ENCODE data around the gene TTC24.
"Not testable (repeated sequence)": the region's sequence is repeated elsewhere in the genome, so short reads cannot be mapped to it uniquely, and the experiment has no call there.

The TTC24 gene

GRCh38 chr1:156601122-156601830 is 21.8 kb downstream of the TTC24 start, which contains the start of gene GPATCH4:
GPATCH4 (minus strand) TSS chr1:156601479.
- peak within 1 kb of the TSS; percentile 56 for H3K4me3 ChIP-seq (ENCODE audit: insufficient read depth, low read length, poor library complexity, severe bottlenecking)
- H3K79me2 ChIP-seq (ENCODE audit: insufficient read depth, low read length), result peaks cover 32% of the 10 kb centered on the region
- H4K20me1 ChIP-seq (ENCODE audit: low read depth, low read length), result no peaks in the 10 kb centered on the region
- H2AFZ ChIP-seq (ENCODE audit: low read depth, low read length, severe bottlenecking), result peak within 1 kb of the TSS; percentile 94
- H3K9me3 ChIP-seq (ENCODE audit: insufficient read depth, low read length), result no peaks in the 10 kb centered on the region
- peaks cover 27% of the 10 kb centered on the region for H3F3A ChIP-seq (ENCODE audit: insufficient read depth)
- no peaks in the 10 kb centered on the region for H3K9me2 ChIP-seq (replicated peaks; ENCODE audit: insufficient read depth, low read length)
- H3K27ac ChIP-seq (ENCODE audit: low read depth, low read length), result peak within 1 kb of the TSS; percentile 73
- TF ChIP-seq CTCF (IDR thresholded peaks at IDR 0.05; ENCODE audit: insufficient read depth, low read length, poor library complexity, severe bottlenecking), result no peak
- no peak for TF ChIP-seq EZH2phosphoT487 (conservative IDR thresholded peaks at IDR 0.05; ENCODE audit: low read length)
- H3K9ac ChIP-seq (ENCODE audit: low read length), result peak within 1 kb of the TSS; percentile 79
- H3K36me3 ChIP-seq (ENCODE audit: low read length), result no peaks in the 10 kb centered on the region
- H3K27me3 ChIP-seq (ENCODE audit: low read length), result no peaks in the 10 kb centered on the region
- peak within 1 kb of the TSS; percentile 79 for H3K4me2 ChIP-seq (ENCODE audit: low read depth, low read length, poor library complexity, severe bottlenecking)

DNA sequence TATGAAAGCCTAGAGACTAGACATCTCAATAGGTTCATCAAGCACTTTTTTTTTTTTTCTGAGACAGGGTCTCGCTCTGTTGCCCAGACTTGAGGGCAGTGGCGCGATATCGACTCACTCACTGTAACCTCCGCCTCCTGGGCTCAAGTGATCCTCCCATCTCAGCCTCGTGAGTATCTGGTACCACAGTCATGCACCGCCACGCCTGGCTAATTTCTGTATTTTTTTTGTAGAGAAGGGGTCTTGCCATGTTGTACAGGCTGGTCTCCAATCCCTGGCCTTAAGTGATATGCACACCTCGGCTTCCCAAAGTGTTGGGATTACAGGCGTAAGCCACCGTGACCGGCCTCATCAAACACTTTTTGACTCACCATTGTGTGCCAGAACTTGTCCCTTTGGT is 22.4 kb downstream of the TTC24 start:
- peaks cover 27% of the 10 kb centered on the region for H3F3A ChIP-seq (ENCODE audit: insufficient read depth)
- peaks cover 32% of the 10 kb centered on the region for H3K79me2 ChIP-seq (ENCODE audit: insufficient read depth, low read length)
- H3K4me3 ChIP-seq (ENCODE audit: insufficient read depth, low read length, poor library complexity, severe bottlenecking), result peak overlapping the region; percentile 56
- peak overlapping the region; percentile 79 for H3K4me2 ChIP-seq (ENCODE audit: low read depth, low read length, poor library complexity, severe bottlenecking)
- peak overlapping the region; percentile 94 for H2AFZ ChIP-seq (ENCODE audit: low read depth, low read length, severe bottlenecking)
- H3K9me2 ChIP-seq (replicated peaks; ENCODE audit: insufficient read depth, low read length), result no peaks in the 10 kb centered on the region
- H3K9me3 ChIP-seq (ENCODE audit: insufficient read depth, low read length), result no peaks in the 10 kb centered on the region
- H3K36me3 ChIP-seq (ENCODE audit: low read length), result no peaks in the 10 kb centered on the region
- H3K27ac ChIP-seq (ENCODE audit: low read depth, low read length), result peak overlapping the region; percentile 73
- TF ChIP-seq CTCF (IDR thresholded peaks at IDR 0.05; ENCODE audit: insufficient read depth, low read length, poor library complexity, severe bottlenecking) (no peak), EZH2phosphoT487 (conservative IDR thresholded peaks at IDR 0.05; ENCODE audit: low read length) (no peak)
- H4K20me1 ChIP-seq (ENCODE audit: low read depth, low read length), result no peaks in the 10 kb centered on the region
- no peaks in the 10 kb centered on the region for H3K27me3 ChIP-seq (ENCODE audit: low read length)
- peak overlapping the region; percentile 79 for H3K9ac ChIP-seq (ENCODE audit: low read length)

GRCh38 chr1:156602557-156602993 is 23.1 kb downstream of the TTC24 start:
- Histone ChIP-seq H3K9ac (ENCODE audit: low read length) (no peak overlapping the region), H3K9me3 (ENCODE audit: insufficient read depth, low read length) (no peaks in the 10 kb centered on the region), H3F3A (ENCODE audit: insufficient read depth) (peaks cover 27% of the 10 kb centered on the region), H3K27me3 (ENCODE audit: low read length) (no peaks in the 10 kb centered on the region), H3K79me2 (ENCODE audit: insufficient read depth, low read length) (peaks cover 32% of the 10 kb centered on the region), H4K20me1 (ENCODE audit: low read depth, low read length) (no peaks in the 10 kb centered on the region), H2AFZ (ENCODE audit: low read depth, low read length, severe bottlenecking) (no peak overlapping the region), H3K36me3 (ENCODE audit: low read length) (no peaks in the 10 kb centered on the region), H3K4me3 (ENCODE audit: insufficient read depth, low read length, poor library complexity, severe bottlenecking) (no peak overlapping the region), H3K4me2 (ENCODE audit: low read depth, low read length, poor library complexity, severe bottlenecking) (peak overlapping the region; percentile 79), H3K27ac (ENCODE audit: low read depth, low read length) (no peak overlapping the region), H3K9me2 (replicated peaks; ENCODE audit: insufficient read depth, low read length) (no peaks in the 10 kb centered on the region)
- TF ChIP-seq CTCF (IDR thresholded peaks at IDR 0.05; ENCODE audit: insufficient read depth, low read length, poor library complexity, severe bottlenecking) (peak; percentile 46), EZH2phosphoT487 (conservative IDR thresholded peaks at IDR 0.05; ENCODE audit: low read length) (no peak)

DNA sequence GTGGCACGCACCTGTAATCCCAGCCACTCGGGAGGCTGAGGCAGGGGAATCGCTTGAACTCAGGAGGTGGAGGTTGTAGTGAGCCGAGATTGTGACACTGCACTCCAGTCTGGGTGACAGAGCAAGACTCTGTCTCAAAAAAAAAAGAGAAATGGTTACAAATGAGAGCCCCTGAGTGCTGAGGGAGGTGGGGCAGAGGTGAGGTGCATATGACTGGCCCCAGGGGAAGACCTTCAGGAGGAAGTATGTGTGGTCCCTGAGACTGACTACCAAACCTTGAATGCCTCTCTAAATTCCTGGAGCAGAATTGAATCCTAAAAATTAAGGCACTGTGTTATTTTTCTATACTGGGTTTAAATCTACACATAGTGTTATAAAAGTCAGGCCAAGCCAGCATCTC is 27.8 kb downstream of the TTC24 start:
- not testable (repeated sequence) for H3K79me2 ChIP-seq (ENCODE audit: insufficient read depth, low read length); H3K4me3 ChIP-seq (ENCODE audit: insufficient read depth, low read length, poor library complexity, severe bottlenecking); H2AFZ ChIP-seq (ENCODE audit: low read depth, low read length, severe bottlenecking); H3K36me3 ChIP-seq (ENCODE audit: low read length); H3K9me2 ChIP-seq (replicated peaks; ENCODE audit: insufficient read depth, low read length); H3F3A ChIP-seq (ENCODE audit: insufficient read depth); H3K27ac ChIP-seq (ENCODE audit: low read depth, low read length); H4K20me1 ChIP-seq (ENCODE audit: low read depth, low read length); H3K27me3 ChIP-seq (ENCODE audit: low read length); H3K9me3 ChIP-seq (ENCODE audit: insufficient read depth, low read length); H3K9ac ChIP-seq (ENCODE audit: low read length)
- H3K4me2 ChIP-seq (ENCODE audit: low read depth, low read length, poor library complexity, severe bottlenecking), result peak overlapping the region; percentile 3

Data from SU-DHL-6 (cell line).